HG02840 (cell line): ENCODE data around the gene DTNBP1.
"Not testable (repeated sequence)": the region's sequence is repeated elsewhere in the genome, so short reads cannot be mapped to it uniquely, and the experiment has no call there.

ENCODE experiments used
- ATAC-seq: cut with Tn5 transposase; IDR thresholded peaks from one replicate; pipeline ENCODE4 v1.9.1; 2021; ENCODE audit warnings: mild to moderate bottlenecking, moderate library complexity, moderate number of reproducible peaks; ENCODE audit not compliant: unreplicated experiment, low FRiP score

DTNBP1 gene

GRCh38 chr6:15562977-15563376 lies 99.9 kb downstream of the DTNBP1 start:
- no peak for ATAC-seq

GRCh38 chr6:15561447-15562199 lies 101.2 kb downstream of the DTNBP1 start:
- no peak for ATAC-seq

- no peak for ATAC-seq
These were observed 102.1 kb downstream of the DTNBP1 start for GRCh38 chr6:15560713-15561112.

GRCh38 chr6:15557174-15557573 lies 105.7 kb downstream of the DTNBP1 start:
- ATAC-seq: no peak

GRCh38 chr6:15556711-15557110 lies 106.1 kb downstream of the DTNBP1 start:
- no peak for ATAC-seq

- no peak for ATAC-seq
These were observed 107.5 kb downstream of the DTNBP1 start for GRCh38 chr6:15555101-15556038.

- no peak for ATAC-seq
These were observed 108.1 kb downstream of the DTNBP1 start for GRCh38 chr6:15554728-15555100.

GRCh38 chr6:15553736-15554294 lies 109.0 kb downstream of the DTNBP1 start:
- ATAC-seq: no peak

- no peak for ATAC-seq
These were observed 109.8 kb downstream of the DTNBP1 start for GRCh38 chr6:15553031-15553430.

- no peak for ATAC-seq
These were observed 111.0 kb downstream of the DTNBP1 start for GRCh38 chr6:15551798-15552197.

- ATAC-seq: no peak
These were observed 111.6 kb downstream of the DTNBP1 start for GRCh38 chr6:15551262-15551661.

- no peak for ATAC-seq
These were observed 112.2 kb downstream of the DTNBP1 start for GRCh38 chr6:15550546-15551123.

- ATAC-seq: no peak
These were observed 113.5 kb downstream of the DTNBP1 start for GRCh38 chr6:15549371-15549770.

GRCh38 chr6:15547400-15547799 lies 115.4 kb downstream of the DTNBP1 start:
- ATAC-seq: no peak

GRCh38 chr6:15546591-15546990 lies 116.2 kb downstream of the DTNBP1 start:
- ATAC-seq: no peak

GRCh38 chr6:15544321-15544900 lies 118.4 kb downstream of the DTNBP1 start:
- ATAC-seq: no peak

- not testable (repeated sequence) for ATAC-seq
These were observed 119.4 kb downstream of the DTNBP1 start for GRCh38 chr6:15543332-15543917.

GRCh38 chr6:15539722-15540270 lies 123.0 kb downstream of the DTNBP1 start:
- ATAC-seq: no peak

- ATAC-seq: no peak
These were observed 123.9 kb downstream of the DTNBP1 start for GRCh38 chr6:15538766-15539495.
